ENCODE results near the gene HECTD3.

GRCh38 chr1:45038661-45039364, 27.7 kb upstream of the HECTD3 start:
- TF ChIP-seq, protein P1, sequence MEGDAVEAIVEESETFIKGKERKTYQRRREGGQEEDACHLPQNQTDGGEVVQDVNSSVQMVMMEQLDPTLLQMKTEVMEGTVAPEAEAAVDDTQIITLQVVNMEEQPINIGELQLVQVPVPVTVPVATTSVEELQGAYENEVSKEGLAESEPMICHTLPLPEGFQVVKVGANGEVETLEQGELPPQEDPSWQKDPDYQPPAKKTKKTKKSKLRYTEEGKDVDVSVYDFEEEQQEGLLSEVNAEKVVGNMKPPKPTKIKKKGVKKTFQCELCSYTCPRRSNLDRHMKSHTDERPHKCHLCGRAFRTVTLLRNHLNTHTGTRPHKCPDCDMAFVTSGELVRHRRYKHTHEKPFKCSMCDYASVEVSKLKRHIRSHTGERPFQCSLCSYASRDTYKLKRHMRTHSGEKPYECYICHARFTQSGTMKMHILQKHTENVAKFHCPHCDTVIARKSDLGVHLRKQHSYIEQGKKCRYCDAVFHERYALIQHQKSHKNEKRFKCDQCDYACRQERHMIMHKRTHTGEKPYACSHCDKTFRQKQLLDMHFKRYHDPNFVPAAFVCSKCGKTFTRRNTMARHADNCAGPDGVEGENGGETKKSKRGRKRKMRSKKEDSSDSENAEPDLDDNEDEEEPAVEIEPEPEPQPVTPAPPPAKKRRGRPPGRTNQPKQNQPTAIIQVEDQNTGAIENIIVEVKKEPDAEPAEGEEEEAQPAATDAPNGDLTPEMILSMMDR (IDR thresholded peaks at IDR 0.05; ENCODE audit: poor library complexity, severe bottlenecking): no peak
- TF ChIP-seq EZH2 (IDR thresholded peaks at IDR 0.05; ENCODE audit: borderline replicate concordance, insufficient read depth, low read length, poor library complexity, severe bottlenecking) (no peak), TAF1 (IDR thresholded peaks at IDR 0.05; ENCODE audit: low read depth) (no peak), RAD21 (conservative IDR thresholded peaks at IDR 0.05) (no peak)
